ENCODE results near the gene RAB34. TPM values are rescaled to one million over a fixed set of nuclear protein-coding genes. Genes with fewer than 3 reads are reported as not detected.

Gene RAB34
- total RNA-seq, 1 donor from 2014 or later = 68.7 TPM

- FAIRE-seq (no peak), DNase-seq (ENCODE audit: low read depth) (no peak)
- no peaks in the 10 kb centered on the region for H3K27me3 ChIP-seq (ENCODE audit: control insufficient read depth, insufficient read depth, low read length)
- TF ChIP-seq, protein P1, sequence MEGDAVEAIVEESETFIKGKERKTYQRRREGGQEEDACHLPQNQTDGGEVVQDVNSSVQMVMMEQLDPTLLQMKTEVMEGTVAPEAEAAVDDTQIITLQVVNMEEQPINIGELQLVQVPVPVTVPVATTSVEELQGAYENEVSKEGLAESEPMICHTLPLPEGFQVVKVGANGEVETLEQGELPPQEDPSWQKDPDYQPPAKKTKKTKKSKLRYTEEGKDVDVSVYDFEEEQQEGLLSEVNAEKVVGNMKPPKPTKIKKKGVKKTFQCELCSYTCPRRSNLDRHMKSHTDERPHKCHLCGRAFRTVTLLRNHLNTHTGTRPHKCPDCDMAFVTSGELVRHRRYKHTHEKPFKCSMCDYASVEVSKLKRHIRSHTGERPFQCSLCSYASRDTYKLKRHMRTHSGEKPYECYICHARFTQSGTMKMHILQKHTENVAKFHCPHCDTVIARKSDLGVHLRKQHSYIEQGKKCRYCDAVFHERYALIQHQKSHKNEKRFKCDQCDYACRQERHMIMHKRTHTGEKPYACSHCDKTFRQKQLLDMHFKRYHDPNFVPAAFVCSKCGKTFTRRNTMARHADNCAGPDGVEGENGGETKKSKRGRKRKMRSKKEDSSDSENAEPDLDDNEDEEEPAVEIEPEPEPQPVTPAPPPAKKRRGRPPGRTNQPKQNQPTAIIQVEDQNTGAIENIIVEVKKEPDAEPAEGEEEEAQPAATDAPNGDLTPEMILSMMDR (IDR thresholded peaks at IDR 0.05; ENCODE audit: insufficient read depth, low read length, severe bottlenecking) = no peak
- no peak overlapping the region for H3K4me3 ChIP-seq (ENCODE audit: low read depth, low read length)
- H3K36me3 ChIP-seq (ENCODE audit: control insufficient read depth, insufficient read depth, low read length) = peaks cover 51% of the 10 kb centered on the region
Measured at GRCh38 chr17:28682655-28683054, 35.0 kb downstream of the RAB34 start.

DNA sequence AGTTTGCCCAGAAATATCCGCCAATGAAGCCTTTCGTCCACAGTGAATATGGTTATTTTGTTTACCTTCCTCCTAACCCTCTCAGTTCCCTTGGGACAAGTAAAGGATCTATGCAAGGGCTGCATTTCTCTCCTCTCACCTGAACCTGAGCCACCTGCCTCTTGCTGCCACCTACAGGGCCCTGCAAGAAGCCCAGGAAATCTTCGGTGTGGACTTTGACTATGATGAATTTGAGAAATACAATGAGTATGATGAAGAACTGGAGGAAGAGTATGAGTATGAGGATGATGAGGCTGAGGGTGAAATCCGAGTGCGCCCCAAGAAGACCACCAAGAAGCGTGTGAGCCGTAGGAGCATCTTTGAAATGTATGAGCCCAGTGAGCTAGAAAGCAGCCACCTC lies 41.7 kb downstream of the RAB34 start:
- FAIRE-seq (no peak), DNase-seq (ENCODE audit: low read depth) (peak; percentile 31)
- peaks cover 42% of the 10 kb centered on the region for H3K36me3 ChIP-seq (ENCODE audit: control insufficient read depth, insufficient read depth, low read length)
- H3K4me3 ChIP-seq (ENCODE audit: low read depth, low read length) = no peak overlapping the region
- TF ChIP-seq, protein P1 (IDR thresholded peaks at IDR 0.05; ENCODE audit: insufficient read depth, low read length, severe bottlenecking) = peak; percentile 58
- H3K27me3 ChIP-seq (ENCODE audit: control insufficient read depth, insufficient read depth, low read length) = no peaks in the 10 kb centered on the region

- H3K36me3 ChIP-seq (ENCODE audit: control insufficient read depth, insufficient read depth, low read length) = peaks cover 41% of the 10 kb centered on the region
- no peak overlapping the region for H3K4me3 ChIP-seq (ENCODE audit: low read depth, low read length)
- no peaks in the 10 kb centered on the region for H3K27me3 ChIP-seq (ENCODE audit: control insufficient read depth, insufficient read depth, low read length)
- DNase-seq (ENCODE audit: low read depth) (no peak), FAIRE-seq (no peak)
- TF ChIP-seq, protein P1 (IDR thresholded peaks at IDR 0.05; ENCODE audit: insufficient read depth, low read length, severe bottlenecking) = no peak
Measured at GRCh38 chr17:28675490-28675889, 42.2 kb downstream of the RAB34 start.

- Histone ChIP-seq H3K36me3 (ENCODE audit: control insufficient read depth, insufficient read depth, low read length) (peaks cover 18% of the 10 kb centered on the region), H3K4me3 (ENCODE audit: low read depth, low read length) (no peak overlapping the region), H3K27me3 (ENCODE audit: control insufficient read depth, insufficient read depth, low read length) (no peaks in the 10 kb centered on the region)
- TF ChIP-seq, protein P1 (IDR thresholded peaks at IDR 0.05; ENCODE audit: insufficient read depth, low read length, severe bottlenecking) = no peak
- FAIRE-seq (no peak), DNase-seq (ENCODE audit: low read depth) (no peak)
Measured at GRCh38 chr17:28669918-28670317, 47.8 kb downstream of the RAB34 start.

- Histone ChIP-seq H3K4me3 (ENCODE audit: low read depth, low read length) (no peak overlapping the region), H3K27me3 (ENCODE audit: control insufficient read depth, insufficient read depth, low read length) (no peaks in the 10 kb centered on the region), H3K36me3 (ENCODE audit: control insufficient read depth, insufficient read depth, low read length) (peaks cover 10% of the 10 kb centered on the region)
- FAIRE-seq (no peak), DNase-seq (ENCODE audit: low read depth) (no peak)
- TF ChIP-seq, protein P1 (IDR thresholded peaks at IDR 0.05; ENCODE audit: insufficient read depth, low read length, severe bottlenecking) = no peak
Measured at GRCh38 chr17:28667870-28668269, 49.8 kb downstream of the RAB34 start.

DNA sequence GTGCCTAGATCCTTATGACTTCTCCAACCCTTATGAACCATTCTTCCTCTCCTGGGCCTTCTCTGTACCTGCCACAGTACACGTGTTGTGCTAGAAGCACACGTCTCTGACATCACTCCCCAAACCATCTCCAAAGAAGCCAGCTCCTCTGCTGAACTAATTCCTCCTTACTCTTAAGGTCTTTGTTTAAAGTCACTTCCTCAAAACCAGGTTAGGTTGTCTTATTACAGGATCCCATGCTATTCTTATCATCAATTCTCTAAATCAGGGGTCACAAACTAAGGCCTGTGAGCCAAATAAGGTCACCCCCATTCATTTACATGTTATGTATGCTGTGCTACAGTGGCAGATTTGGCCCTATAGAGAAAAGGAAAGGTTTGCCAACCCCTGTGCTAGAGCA lies 51.7 kb downstream of the RAB34 start:
- H3K4me3 ChIP-seq (ENCODE audit: low read depth, low read length) = no peak overlapping the region
- H3K27me3 ChIP-seq (ENCODE audit: control insufficient read depth, insufficient read depth, low read length) = no peaks in the 10 kb centered on the region
- FAIRE-seq (no peak), DNase-seq (ENCODE audit: low read depth) (no peak)
- peaks cover 7% of the 10 kb centered on the region for H3K36me3 ChIP-seq (ENCODE audit: control insufficient read depth, insufficient read depth, low read length)
- TF ChIP-seq, protein P1 (IDR thresholded peaks at IDR 0.05; ENCODE audit: insufficient read depth, low read length, severe bottlenecking) = no peak
